GM18867 (cell line): ENCODE data around the gene CRMP1.

Experiments used
- ATAC-seq: cut with Tn5 transposase; IDR thresholded peaks from one replicate; pipeline ENCODE4 v1.9.1; 2021; ENCODE audit warnings: mild to moderate bottlenecking, moderate library complexity; ENCODE audit not compliant: unreplicated experiment

CRMP1 gene

GRCh38 chr4:5801696-5802095 lies 91.2 kb downstream of the CRMP1 start:
- ATAC-seq = no peak

GRCh38 chr4:5800496-5800895 lies 92.4 kb downstream of the CRMP1 start:
- no peak for ATAC-seq

GRCh38 chr4:5799406-5799805 lies 93.5 kb downstream of the CRMP1 start:
- no peak for ATAC-seq

- ATAC-seq = no peak
Observed at GRCh38 chr4:5798946-5799345, 93.9 kb downstream of the CRMP1 start.

GRCh38 chr4:5798462-5798861 lies 94.4 kb downstream of the CRMP1 start:
- no peak for ATAC-seq

- ATAC-seq = no peak
Observed at GRCh38 chr4:5797866-5798265, 95.0 kb downstream of the CRMP1 start.

- ATAC-seq = no peak
Observed at GRCh38 chr4:5796976-5797375, 95.9 kb downstream of the CRMP1 start.

- ATAC-seq = no peak
Observed at GRCh38 chr4:5795580-5795979, 97.3 kb downstream of the CRMP1 start.

- no peak for ATAC-seq
Observed at GRCh38 chr4:5793514-5793913, 99.4 kb downstream of the CRMP1 start.

GRCh38 chr4:5791654-5792053 lies 101.2 kb downstream of the CRMP1 start:
- ATAC-seq = no peak

- ATAC-seq = no peak
Observed at GRCh38 chr4:5790546-5790857, 102.4 kb downstream of the CRMP1 start.

GRCh38 chr4:5789141-5789540 lies 103.7 kb downstream of the CRMP1 start:
- ATAC-seq = no peak

- ATAC-seq = no peak
Observed at GRCh38 chr4:5788144-5788543, 104.7 kb downstream of the CRMP1 start.

GRCh38 chr4:5787311-5787710 lies 105.6 kb downstream of the CRMP1 start:
- no peak for ATAC-seq

GRCh38 chr4:5785806-5786680 lies 106.8 kb downstream of the CRMP1 start:
- ATAC-seq = no peak

GRCh38 chr4:5784960-5785611 lies 107.8 kb downstream of the CRMP1 start:
- ATAC-seq = no peak

- ATAC-seq = no peak
Observed at GRCh38 chr4:5784021-5784420, 108.9 kb downstream of the CRMP1 start.

- no peak for ATAC-seq
Observed at GRCh38 chr4:5783486-5783885, 109.4 kb downstream of the CRMP1 start.

- ATAC-seq = no peak
Observed at GRCh38 chr4:5782829-5783476, 109.9 kb downstream of the CRMP1 start.

GRCh38 chr4:5781691-5782090 lies 111.2 kb downstream of the CRMP1 start:
- ATAC-seq = no peak

- no peak for ATAC-seq
Observed at GRCh38 chr4:5780831-5781480, 111.9 kb downstream of the CRMP1 start.

GRCh38 chr4:5776510-5776909 lies 116.4 kb downstream of the CRMP1 start:
- ATAC-seq = no peak
